Sigmoid colon (tissue), 4 donors: ENCODE results near the gene ATP2B2.

Source experiments
- CTCF ChIP-seq, 4 experiments: fragments of 450-650 bp in 3 of 4; fragments of 200-600 bp in 1 of 4; IDR thresholded peaks; one replicate each; pipeline ENCODE4 v1.5.1; 2016 to 2019; ENCODE audit warnings: antibody characterized with exemption in 4 of 4, mild to moderate bottlenecking in 3 of 4, moderate library complexity in 2 of 4
- POLR2A ChIP-seq, 2 donors: fragments of 450-650 bp; IDR thresholded peaks; one replicate each; pipeline ENCODE4 v1.6.1; 2016; ENCODE audit warnings: antibody characterized with exemption in 2 of 2, mild to moderate bottlenecking in 2 of 2, moderate library complexity in 2 of 2
- POLR2AphosphoS5 ChIP-seq, 4 donors: sonication (generic); formaldehyde crosslinking; IDR thresholded peaks; one replicate each; pipeline ENCODE4 v1.6.1; 2017; ENCODE audit warnings: antibody characterized with exemption in 4 of 4

GRCh38 chr3:10391391-10391790, 114.0 kb downstream of the ATP2B2 start:
- TF ChIP-seq POLR2A (IDR thresholded peaks at IDR 0.05): no peak
- no peak for TF ChIP-seq CTCF (IDR thresholded peaks at IDR 0.05)
- TF ChIP-seq POLR2AphosphoS5 (IDR thresholded peaks at IDR 0.05): no peak
